ACC112 (cell line): ENCODE results near the gene FGGY.

Experiments
- H2AFZ ChIP-seq: fragments of 200-600 bp; sonication (generic); one replicate; pipeline ENCODE4 v1.6.0; 2017; ENCODE audit warnings: antibody characterized with exemption, low read length; ENCODE audit not compliant: unreplicated experiment
- H3K27ac ChIP-seq: fragments of 200-600 bp; sonication (generic); 2 replicates; pipeline ENCODE4 v1.5.1; 2014; ENCODE audit warnings: low read depth, mild to moderate bottlenecking, antibody characterized with exemption, low read length, moderate library complexity
- H3K27me3 ChIP-seq: fragments of 200-600 bp; sonication (generic); 2 replicates; pipeline ENCODE4 v1.6.1; 2014; ENCODE audit warnings: mild to moderate bottlenecking, antibody characterized with exemption, low read length, moderate library complexity, mixed read lengths; ENCODE audit not compliant: insufficient read depth
- H3K36me3 ChIP-seq: fragments of 200-600 bp; sonication (generic); 2 replicates; pipeline ENCODE4 v1.6.1; 2016; ENCODE audit warnings: mild to moderate bottlenecking, antibody characterized with exemption, low read length, moderate library complexity, mixed read lengths; ENCODE audit not compliant: insufficient read depth
- H3K4me1 ChIP-seq: fragments of 200-600 bp; sonication (generic); one replicate; pipeline ENCODE4 v1.6.1; 2016; ENCODE audit warnings: low read length, mixed read lengths; ENCODE audit not compliant: insufficient read depth, unreplicated experiment, control insufficient read depth
- H3K4me3 ChIP-seq: fragments of 200-600 bp; sonication (generic); 2 replicates; pipeline ENCODE4 v1.5.1; 2014; ENCODE audit warnings: mild to moderate bottlenecking, low read depth, low read length
- H3K79me2 ChIP-seq: fragments of 200-600 bp; sonication (generic); one replicate; pipeline ENCODE4 v1.6.0; 2016; ENCODE audit warnings: low read length; ENCODE audit not compliant: control insufficient read depth, unreplicated experiment, insufficient read depth

Gene FGGY

GRCh38 chr1:59561796-59562195, 264.9 kb downstream of the FGGY start:
- no peak overlapping the region for H3K27ac ChIP-seq

GRCh38 chr1:59564192-59564891, 267.4 kb downstream of the FGGY start:
- Histone ChIP-seq H3K27me3 (no peaks in the 10 kb centered on the region), H3K79me2 (no peaks in the 10 kb centered on the region), H3K27ac (no peak overlapping the region), H3K4me3 (no peak overlapping the region), H3K4me1 (peaks cover 7% of the 10 kb centered on the region), H2AFZ (no peak overlapping the region), H3K36me3 (no peaks in the 10 kb centered on the region)

More at GRCh38 chr1:59561796-59562195, 264.9 kb downstream of the FGGY start:
- no peaks in the 10 kb centered on the region for H3K79me2 ChIP-seq
- H3K27me3 ChIP-seq, result no peaks in the 10 kb centered on the region
- peaks cover 7% of the 10 kb centered on the region for H3K4me1 ChIP-seq
- H3K4me3 ChIP-seq, result no peak overlapping the region
- H3K36me3 ChIP-seq, result peaks cover 6% of the 10 kb centered on the region; the same call in 1 of the 2 replicates
- no peak overlapping the region for H2AFZ ChIP-seq

GRCh38 chr1:59565611-59566410, 268.9 kb downstream of the FGGY start:
- Histone ChIP-seq H3K79me2 (no peaks in the 10 kb centered on the region), H3K4me1 (peaks cover 7% of the 10 kb centered on the region), H2AFZ (peak overlapping the region; percentile 48), H3K27me3 (no peaks in the 10 kb centered on the region), H3K4me3 (peak overlapping the region; percentile 53), H3K27ac (0 out of 2 replicates have a peak overlapping the region, but pooled peaks have one; percentile 8), H3K36me3 (no peaks in the 10 kb centered on the region)

- peaks cover 7% of the 10 kb centered on the region for H3K4me1 ChIP-seq
Measured at GRCh38 chr1:59568158-59568935, 271.5 kb downstream of the FGGY start.

GRCh38 chr1:59569198-59569597, 272.3 kb downstream of the FGGY start:
- peaks cover 7% of the 10 kb centered on the region for H3K4me1 ChIP-seq
- H3K36me3 ChIP-seq, result no peaks in the 10 kb centered on the region
- H2AFZ ChIP-seq, result no peak overlapping the region
- no peak overlapping the region for H3K4me3 ChIP-seq
- no peaks in the 10 kb centered on the region for H3K79me2 ChIP-seq
- no peak overlapping the region for H3K27ac ChIP-seq
- H3K27me3 ChIP-seq, result no peaks in the 10 kb centered on the region

More at GRCh38 chr1:59568158-59568935, 271.5 kb downstream of the FGGY start:
- H2AFZ ChIP-seq, result no peak overlapping the region
- no peak overlapping the region for H3K4me3 ChIP-seq
- no peak overlapping the region for H3K27ac ChIP-seq
- H3K36me3 ChIP-seq, result no peaks in the 10 kb centered on the region
- H3K79me2 ChIP-seq, result no peaks in the 10 kb centered on the region
- H3K27me3 ChIP-seq, result no peaks in the 10 kb centered on the region

GRCh38 chr1:59570524-59570923, 273.6 kb downstream of the FGGY start:
- no peak overlapping the region for H3K4me3 ChIP-seq

GRCh38 chr1:59574085-59574484, 277.2 kb downstream of the FGGY start:
- Histone ChIP-seq H3K27me3 (no peaks in the 10 kb centered on the region), H3K27ac (no peak overlapping the region), H3K79me2 (no peaks in the 10 kb centered on the region), H2AFZ (no peak overlapping the region), H3K36me3 (no peaks in the 10 kb centered on the region), H3K4me3 (no peak overlapping the region), H3K4me1 (no peaks in the 10 kb centered on the region)

More at GRCh38 chr1:59570524-59570923, 273.6 kb downstream of the FGGY start:
- Histone ChIP-seq H3K4me1 (peaks cover 5% of the 10 kb centered on the region), H2AFZ (no peak overlapping the region), H3K27ac (no peak overlapping the region), H3K36me3 (no peaks in the 10 kb centered on the region), H3K79me2 (no peaks in the 10 kb centered on the region), H3K27me3 (no peaks in the 10 kb centered on the region)

GRCh38 chr1:59577774-59578173, 280.9 kb downstream of the FGGY start:
- no peaks in the 10 kb centered on the region for H3K27me3 ChIP-seq
- H3K79me2 ChIP-seq, result no peaks in the 10 kb centered on the region
- no peak overlapping the region for H3K27ac ChIP-seq
- H2AFZ ChIP-seq, result no peak overlapping the region
- H3K36me3 ChIP-seq, result no peaks in the 10 kb centered on the region
- no peaks in the 10 kb centered on the region for H3K4me1 ChIP-seq
- H3K4me3 ChIP-seq, result no peak overlapping the region

- H3K79me2 ChIP-seq, result no peaks in the 10 kb centered on the region
Measured at GRCh38 chr1:59579222-59579621, 282.3 kb downstream of the FGGY start.

GRCh38 chr1:59580257-59580656, 283.4 kb downstream of the FGGY start:
- Histone ChIP-seq H3K4me3 (no peak overlapping the region), H3K27me3 (no peaks in the 10 kb centered on the region), H2AFZ (no peak overlapping the region)

More at GRCh38 chr1:59579222-59579621, 282.3 kb downstream of the FGGY start:
- H3K27me3 ChIP-seq, result no peaks in the 10 kb centered on the region
- no peaks in the 10 kb centered on the region for H3K36me3 ChIP-seq
- H3K27ac ChIP-seq, result no peak overlapping the region
- no peaks in the 10 kb centered on the region for H3K4me1 ChIP-seq
- H3K4me3 ChIP-seq, result no peak overlapping the region
- H2AFZ ChIP-seq, result no peak overlapping the region

More at GRCh38 chr1:59580257-59580656, 283.4 kb downstream of the FGGY start:
- H3K27ac ChIP-seq, result no peak overlapping the region
- no peaks in the 10 kb centered on the region for H3K36me3 ChIP-seq
- H3K4me1 ChIP-seq, result no peaks in the 10 kb centered on the region
- H3K79me2 ChIP-seq, result no peaks in the 10 kb centered on the region
